Measurements from ENCODE around the gene SDC3.

GRCh38 chr1:30822966-30823581, 85.5 kb downstream of the SDC3 start:
- TF ChIP-seq CTCF (IDR thresholded peaks at IDR 0.05; ENCODE audit: borderline replicate concordance, extremely low read depth, low read length, poor library complexity, severe bottlenecking) (no peak), EZH2 (IDR thresholded peaks at IDR 0.05; ENCODE audit: borderline replicate concordance, low read depth, low read length, severe bottlenecking) (no peak)
